ENCODE data around the gene INSYN2B. TPM values are rescaled to one million over a fixed set of nuclear protein-coding genes. Genes with fewer than 3 reads are reported as not detected.
A peak's percentile ranks its signal among the peaks of the same experiment; 100 is the strongest.

The INSYN2B gene
- total and polyA plus RNA-seq, 7 experiments from 2014 or later = 0.08 to 0.12 TPM; not detected in 5

GRCh38 chr5:169848792-169849191 is 131.5 kb downstream of the INSYN2B start:
- Mint-ChIP-seq H3K4me1 (peaks cover 0 to 19% (median 7%) of the 10 kb centered on the region in 7 donors), H3K9me3 (peaks cover 0 to 56% (median 27%) of the 10 kb centered on the region in 11 donors), H3K27me3 (no peaks in the 10 kb centered on the region), H3K4me3 (no peak overlapping the region), H3K36me3 (peaks cover 55 to 96% (median 91%) of the 10 kb centered on the region in 5 donors), H3K27ac (no peak overlapping the region)
- Histone ChIP-seq H3K36me3 (ENCODE audit: control insufficient read depth in 2 of 3, insufficient read depth in 3 of 3, low read length in 3 of 3) (peaks cover 6 to 86% (median 7%) of the 10 kb centered on the region in 3 experiments), H3K27ac (ENCODE audit: low read depth, low read length) (no peak overlapping the region), H3K9me3 (ENCODE audit: control insufficient read depth in 2 of 3, low read length in 3 of 3) (peaks cover 0 to 11% (median 11%) of the 10 kb centered on the region in 3 experiments), H3K4me1 (ENCODE audit: control insufficient read depth in 2 of 2, insufficient read depth in 2 of 2, low read length in 2 of 2) (no peaks in the 10 kb centered on the region), H3K27me3 (ENCODE audit: control insufficient read depth in 2 of 2, insufficient read depth in 2 of 2, low read length in 2 of 2) (no peaks in the 10 kb centered on the region), H3K4me3 (ENCODE audit: low read length) (no peak overlapping the region)
- ATAC-seq (no peak), DNase-seq (no peak)
- intact Hi-C loops (cut with micrococcal nuclease) = no loop called here
- ChIA-PET CTCF (no interaction called here), POLR2A (no interaction called here)

- Histone ChIP-seq H3K4me1 (ENCODE audit: control insufficient read depth in 2 of 2, insufficient read depth in 2 of 2, low read length in 2 of 2) (no peaks in the 10 kb centered on the region), H3K4me3 (ENCODE audit: low read length) (no peak overlapping the region), H3K27me3 (ENCODE audit: control insufficient read depth in 2 of 2, insufficient read depth in 2 of 2, low read length in 2 of 2) (no peaks in the 10 kb centered on the region), H3K36me3 (ENCODE audit: control insufficient read depth in 2 of 3, insufficient read depth in 3 of 3, low read length in 3 of 3) (peaks cover 6 to 86% (median 7%) of the 10 kb centered on the region in 3 experiments), H3K9me3 (ENCODE audit: control insufficient read depth in 2 of 3, low read length in 3 of 3) (peaks cover 0 to 11% (median 11%) of the 10 kb centered on the region in 3 experiments), H3K27ac (ENCODE audit: low read depth, low read length) (no peak overlapping the region)
- ChIA-PET CTCF (no interaction called here), POLR2A (no interaction called here)
- H3K27me3 Mint-ChIP-seq = no peaks in the 10 kb centered on the region
- DNase-seq (no peak), ATAC-seq (no peak)
- H3K9me3 Mint-ChIP-seq = peaks cover 0 to 54% (median 27%) of the 10 kb centered on the region in 11 donors
- no peak overlapping the region for H3K27ac Mint-ChIP-seq
- no peak overlapping the region for H3K4me3 Mint-ChIP-seq
- peaks cover 55 to 97% (median 92%) of the 10 kb centered on the region in 5 donors for H3K36me3 Mint-ChIP-seq
- peaks cover 0 to 17% (median 7%) of the 10 kb centered on the region in 7 donors for H3K4me1 Mint-ChIP-seq
- intact Hi-C loops (cut with micrococcal nuclease) = no loop called here
These were observed 132.0 kb downstream of the INSYN2B start for GRCh38 chr5:169848271-169848670.

- Histone ChIP-seq H3K9me3 (ENCODE audit: control insufficient read depth in 2 of 3, low read length in 3 of 3) (peaks cover 0 to 11% (median 11%) of the 10 kb centered on the region in 3 experiments), H3K4me3 (ENCODE audit: low read length) (no peak overlapping the region), H3K4me1 (ENCODE audit: control insufficient read depth in 2 of 2, insufficient read depth in 2 of 2, low read length in 2 of 2) (no peaks in the 10 kb centered on the region), H3K27me3 (ENCODE audit: control insufficient read depth in 2 of 2, insufficient read depth in 2 of 2, low read length in 2 of 2) (no peaks in the 10 kb centered on the region), H3K36me3 (ENCODE audit: control insufficient read depth in 2 of 3, insufficient read depth in 3 of 3, low read length in 3 of 3) (peaks cover 6 to 83% (median 7%) of the 10 kb centered on the region in 3 experiments), H3K27ac (ENCODE audit: low read depth, low read length) (no peak overlapping the region)
- peaks cover 0 to 13% (median 5%) of the 10 kb centered on the region in 7 donors for H3K4me1 Mint-ChIP-seq
- peaks cover 53 to 97% (median 91%) of the 10 kb centered on the region in 5 donors for H3K36me3 Mint-ChIP-seq
- no peak overlapping the region for H3K4me3 Mint-ChIP-seq
- peaks cover 0 to 47% (median 22%) of the 10 kb centered on the region in 11 donors for H3K9me3 Mint-ChIP-seq
- POLR2A ChIA-PET = no interaction called here
- ATAC-seq = no peak
- H3K27me3 Mint-ChIP-seq = no peaks in the 10 kb centered on the region
- DNase-seq = no peak
- no peak overlapping the region for H3K27ac Mint-ChIP-seq
- CTCF ChIA-PET = interaction anchor here (1.1 kb wide), 1 partner anchor 12 kb away, joined by 3 read pairs; no protein-coding TSS in a partner anchor
- intact Hi-C loops (cut with micrococcal nuclease) = no loop called here
These were observed 132.8 kb downstream of the INSYN2B start for GRCh38 chr5:169847519-169847918.

GRCh38 chr5:169842699-169843098 is 137.6 kb downstream of the INSYN2B start:
- intact Hi-C loops (cut with micrococcal nuclease) = no loop called here
- no peaks in the 10 kb centered on the region for H3K27me3 ChIP-seq (ENCODE audit: control insufficient read depth in 2 of 2, insufficient read depth in 2 of 2, low read length in 2 of 2)
- Mint-ChIP-seq H3K36me3 (peaks cover 41 to 97% (median 92%) of the 10 kb centered on the region in 5 donors), H3K27ac (peak overlapping the region in 1 of 9 donors; percentile 39), H3K4me3 (no peak overlapping the region), H3K9me3 (peaks cover 0 to 6% (median 0%) of the 10 kb centered on the region in 11 donors), H3K4me1 (peaks cover 0 to 17% (median 3%) of the 10 kb centered on the region in 7 donors), H3K27me3 (no peaks in the 10 kb centered on the region)
- H3K4me3 ChIP-seq (ENCODE audit: low read length) = no peak overlapping the region
- DNase-seq (no peak), ATAC-seq (no peak)
- CTCF ChIA-PET = no interaction called here
- no peaks in the 10 kb centered on the region for H3K9me3 ChIP-seq (ENCODE audit: control insufficient read depth in 2 of 3, low read length in 3 of 3)
- no peaks in the 10 kb centered on the region for H3K4me1 ChIP-seq (ENCODE audit: control insufficient read depth in 2 of 2, insufficient read depth in 2 of 2, low read length in 2 of 2)
- POLR2A ChIA-PET = no interaction called here
- H3K27ac ChIP-seq (ENCODE audit: low read depth, low read length) = no peak overlapping the region
- peaks cover 6 to 76% (median 16%) of the 10 kb centered on the region in 3 experiments for H3K36me3 ChIP-seq (ENCODE audit: control insufficient read depth in 2 of 3, insufficient read depth in 3 of 3, low read length in 3 of 3)

GRCh38 chr5:169840405-169840804 is 139.9 kb downstream of the INSYN2B start:
- POLR2A ChIA-PET = no interaction called here
- no peaks in the 10 kb centered on the region for H3K27me3 Mint-ChIP-seq
- CTCF ChIA-PET = no interaction called here

GRCh38 chr5:169838688-169839087 is 141.6 kb downstream of the INSYN2B start:
- no peak overlapping the region for H3K4me3 ChIP-seq (ENCODE audit: low read length)
- DNase-seq = no peak
- H3K36me3 Mint-ChIP-seq = peaks cover 19 to 78% (median 67%) of the 10 kb centered on the region in 5 donors
- POLR2A ChIA-PET = no interaction called here
- no peaks in the 10 kb centered on the region for H3K27me3 Mint-ChIP-seq
- no peaks in the 10 kb centered on the region for H3K9me3 ChIP-seq (ENCODE audit: control insufficient read depth in 2 of 3, low read length in 3 of 3)
- ATAC-seq = no peak
- no peaks in the 10 kb centered on the region for H3K9me3 Mint-ChIP-seq
- no peak overlapping the region for H3K27ac ChIP-seq (ENCODE audit: low read depth, low read length)
- no peaks in the 10 kb centered on the region for H3K27me3 ChIP-seq (ENCODE audit: control insufficient read depth in 2 of 2, insufficient read depth in 2 of 2, low read length in 2 of 2)
- CTCF ChIA-PET = no interaction called here
- intact Hi-C loops (cut with micrococcal nuclease) = no loop called here
- peaks cover 0 to 43% (median 16%) of the 10 kb centered on the region in 3 experiments for H3K36me3 ChIP-seq (ENCODE audit: control insufficient read depth in 2 of 3, insufficient read depth in 3 of 3, low read length in 3 of 3)
- H3K4me1 ChIP-seq (ENCODE audit: control insufficient read depth in 2 of 2, insufficient read depth in 2 of 2, low read length in 2 of 2) = no peaks in the 10 kb centered on the region
- peaks cover 0 to 17% (median 5%) of the 10 kb centered on the region in 7 donors for H3K4me1 Mint-ChIP-seq
- H3K4me3 Mint-ChIP-seq = no peak overlapping the region
- peak overlapping the region in 3 of 9 donors; percentile 2 to 42 (median 30) for H3K27ac Mint-ChIP-seq

More at GRCh38 chr5:169840405-169840804, 139.9 kb downstream of the INSYN2B start:
- no peak overlapping the region for H3K4me3 ChIP-seq (ENCODE audit: low read length)
- intact Hi-C loops (cut with micrococcal nuclease) = no loop called here
- no peaks in the 10 kb centered on the region for H3K4me1 ChIP-seq (ENCODE audit: control insufficient read depth in 2 of 2, insufficient read depth in 2 of 2, low read length in 2 of 2)
- H3K27me3 ChIP-seq (ENCODE audit: control insufficient read depth in 2 of 2, insufficient read depth in 2 of 2, low read length in 2 of 2) = no peaks in the 10 kb centered on the region
- H3K27ac Mint-ChIP-seq = peak overlapping the region in 1 of 9 donors; percentile 62
- H3K36me3 ChIP-seq (ENCODE audit: control insufficient read depth in 2 of 3, insufficient read depth in 3 of 3, low read length in 3 of 3) = peaks cover 6 to 59% (median 16%) of the 10 kb centered on the region in 3 experiments
- ATAC-seq (no peak), DNase-seq (no peak)
- H3K36me3 Mint-ChIP-seq = peaks cover 30 to 86% (median 76%) of the 10 kb centered on the region in 5 donors
- peaks cover 0 to 20% (median 3%) of the 10 kb centered on the region in 7 donors for H3K4me1 Mint-ChIP-seq
- no peaks in the 10 kb centered on the region for H3K9me3 Mint-ChIP-seq
- no peak overlapping the region for H3K27ac ChIP-seq (ENCODE audit: low read depth, low read length)
- no peaks in the 10 kb centered on the region for H3K9me3 ChIP-seq (ENCODE audit: control insufficient read depth in 2 of 3, low read length in 3 of 3)
- H3K4me3 Mint-ChIP-seq = no peak overlapping the region

GRCh38 chr5:169837686-169838085 is 142.6 kb downstream of the INSYN2B start:
- peaks cover 15 to 79% (median 66%) of the 10 kb centered on the region in 5 donors for H3K36me3 Mint-ChIP-seq
- Histone ChIP-seq H3K4me3 (ENCODE audit: low read length) (no peak overlapping the region), H3K9me3 (ENCODE audit: control insufficient read depth in 2 of 3, low read length in 3 of 3) (no peaks in the 10 kb centered on the region), H3K4me1 (ENCODE audit: control insufficient read depth in 2 of 2, insufficient read depth in 2 of 2, low read length in 2 of 2) (no peaks in the 10 kb centered on the region), H3K27ac (ENCODE audit: low read depth, low read length) (no peak overlapping the region), H3K36me3 (ENCODE audit: control insufficient read depth in 2 of 3, insufficient read depth in 3 of 3, low read length in 3 of 3) (peaks cover 0 to 40% (median 16%) of the 10 kb centered on the region in 3 experiments), H3K27me3 (ENCODE audit: control insufficient read depth in 2 of 2, insufficient read depth in 2 of 2, low read length in 2 of 2) (no peaks in the 10 kb centered on the region)
- CTCF ChIA-PET = no interaction called here
- no peaks in the 10 kb centered on the region for H3K27me3 Mint-ChIP-seq
- DNase-seq = no peak
- no peaks in the 10 kb centered on the region for H3K9me3 Mint-ChIP-seq
- H3K4me1 Mint-ChIP-seq = peaks cover 0 to 26% (median 4%) of the 10 kb centered on the region in 7 donors
- POLR2A ChIA-PET = no interaction called here
- ATAC-seq = no peak
- no peak overlapping the region for H3K4me3 Mint-ChIP-seq
- intact Hi-C loops (cut with micrococcal nuclease) = no loop called here
- H3K27ac Mint-ChIP-seq = peak overlapping the region in 1 of 9 donors; percentile 31
